HCT116 (cell line): ENCODE measurements around the gene SLC25A48. TPM values are rescaled to one million over a fixed set of nuclear protein-coding genes. Genes with fewer than 3 reads are reported as not detected.
"Not testable (repeated sequence)": the region's sequence is repeated elsewhere in the genome, so short reads cannot be mapped to it uniquely, and the experiment has no call there.

Experiments used
- ATAC-seq: fragments of 200-7000 bp; cut with Tn5 transposase; 2 replicates; pipeline ENCODE4 v1.9.1; 2020; ENCODE audit warnings: mild to moderate bottlenecking, moderate library complexity
- BruUV-seq: library from RNA; stranded (reverse); fragments of 400-500 nt; replicated peaks from 2 replicates; lab custom pipeline; 2021; lab: Mats Ljungman, UMichigan
- CTCF ChIA-PET: fragments of 300-600 bp; sonication (Branson Sonifier 250); formaldehyde crosslinking; loops from one replicate; lab custom pipeline; 2021; ENCODE audit warnings: antibody characterized with exemption; lab: Charles Lee
- POLR2A ChIA-PET: fragments of 300-600, 350-600 bp; sonication (Branson Sonifier 250); formaldehyde crosslinking; loops from one replicate; lab custom pipeline; 2021; ENCODE audit warnings: antibody characterized with exemption; lab: Charles Lee
- RAD21 ChIA-PET, 2 experiments: fragments of 300-600 bp; sonication (Branson Sonifier 250); formaldehyde crosslinking; loops; one replicate each; lab custom pipeline; 2023; ENCODE audit warnings: low total read pairs in 2 of 2; ENCODE audit not compliant: uncharacterized antibody in 2 of 2, unreplicated experiment in 2 of 2, low non-redundant PET in 1 of 2; lab: Charles Lee
- DNase-seq: peaks from one replicate; pipeline ENCODE4 v3.0.0-alpha.2; 2010; ENCODE audit warnings: low read depth, low spot score
- H2AFZ ChIP-seq: fragments of 200-600 bp; shearing (Covaris generic), sonication (generic); 2 replicates; pipeline ENCODE4 v1.6.1; 2017; ENCODE audit warnings: low read depth, mixed run types, mixed read lengths, antibody characterized with exemption, low read length; ENCODE audit not compliant: poor library complexity, severe bottlenecking
- H3K27ac ChIP-seq: 2 replicates; pipeline ENCODE4 v1.5.1; 2012; ENCODE audit warnings: low read depth, low read length
- H3K27me3 ChIP-seq: fragments of 200-600 bp; sonication (generic); 2 replicates; pipeline ENCODE4 v1.6.1; 2016; ENCODE audit warnings: mixed run types, low read length, mixed read lengths; ENCODE audit not compliant: insufficient read depth
- H3K36me3 ChIP-seq, 2 experiments: fragments of 200-500 bp in 1 of 2; fragments of 200-600 bp in 1 of 2; sonication (Bioruptor generic) in 1 of 2; sonication (generic) in 1 of 2; 2 replicates each; pipeline versions ENCODE4 v1.5.1 to v1.6.1; 2014 to 2016; ENCODE audit warnings: low read length in 2 of 2, inconsistent platforms in 1 of 2, mixed read lengths in 1 of 2, mixed run types in 1 of 2; ENCODE audit not compliant: insufficient read depth in 2 of 2, control insufficient read depth in 1 of 2
- H3K4me1 ChIP-seq, 2 experiments: fragments of 200-600 bp in 1 of 2; sonication (generic) in 1 of 2; 2 replicates each; pipeline versions ENCODE4 v1.5.1 to v1.6.1; 2012 to 2017; ENCODE audit warnings: low read length in 2 of 2, inconsistent platforms in 1 of 2, mild to moderate bottlenecking in 1 of 2, mixed read lengths in 1 of 2, mixed run types in 1 of 2, moderate library complexity in 1 of 2; ENCODE audit not compliant: insufficient read depth in 2 of 2, control insufficient read depth in 1 of 2
- H3K4me2 ChIP-seq: fragments of 200-600 bp; sonication (generic); 2 replicates; pipeline ENCODE4 v1.6.1; 2017; ENCODE audit warnings: mixed run types, low read length, mixed read lengths
- H3K4me3 ChIP-seq, 2 experiments: fragments of 200-600 bp in 1 of 2; sonication (generic) in 1 of 2; replicated peaks in 1 of 2; 2 replicates each; pipeline ENCODE4 v1.5.1; 2011 to 2016; ENCODE audit warnings: low read length in 2 of 2, control low read depth in 1 of 2, low read depth in 1 of 2, mild to moderate bottlenecking in 1 of 2, mixed read lengths in 1 of 2, mixed run types in 1 of 2
- H3K79me2 ChIP-seq: fragments of 200-600 bp; sonication (generic); 2 replicates; pipeline ENCODE4 v1.6.1; 2017; ENCODE audit warnings: mild to moderate bottlenecking, mixed run types, low read length, moderate library complexity, mixed read lengths; ENCODE audit not compliant: insufficient read depth
- H3K9ac ChIP-seq: fragments of 200-600 bp; sonication (generic); 2 replicates; pipeline ENCODE4 v1.6.1; 2016; ENCODE audit warnings: low read length, mixed read lengths
- H3K9me2 ChIP-seq: fragments of 200-600 bp; sonication (generic), shearing (Covaris generic); 2 replicates; pipeline ENCODE4 v1.6.1; 2017; ENCODE audit warnings: mixed run types, mild to moderate bottlenecking, moderate library complexity; ENCODE audit not compliant: insufficient read depth
- H3K9me3 ChIP-seq, 2 experiments: fragments of 200-500 bp in 1 of 2; fragments of 200-600 bp in 1 of 2; sonication (Bioruptor generic) in 1 of 2; sonication (generic) in 1 of 2; 2 replicates each; pipeline ENCODE4 v1.6.1; 2014 to 2017; ENCODE audit warnings: low read length in 2 of 2, mixed read lengths in 2 of 2, inconsistent platforms in 1 of 2, low read depth in 1 of 2, mild to moderate bottlenecking in 1 of 2, mixed run types in 1 of 2, moderate library complexity in 1 of 2; ENCODE audit not compliant: control insufficient read depth in 1 of 2, insufficient read depth in 1 of 2
- H4K20me1 ChIP-seq: fragments of 200-600 bp; sonication (generic), shearing (Covaris generic); 2 replicates; pipeline ENCODE4 v1.6.1; 2017; ENCODE audit warnings: mixed run types, mild to moderate bottlenecking, moderate library complexity; ENCODE audit not compliant: insufficient read depth
- CBX3 ChIP-seq: IDR thresholded peaks from 2 replicates; pipeline ENCODE4 v1.6.1; 2012; ENCODE audit warnings: low read depth
- intact Hi-C: fragments of 100-400 bp; cut with micrococcal nuclease; formaldehyde crosslinking; loops from 2 replicates; pipeline ENCODE4 v1.10.0; 2022
- total RNA-seq: library from RNA; stranded (reverse); gene quantifications from one replicate; pipeline ENCODE4 v1.2.1, GENCODE V29; 2021; ENCODE audit not compliant: unreplicated experiment
- TF ChIP-seq, protein P1 (sequence below): IDR thresholded peaks from 2 replicates; pipeline ENCODE4 v1.6.1; 2011; ENCODE audit warnings: mild to moderate bottlenecking, low read length, moderate library complexity; ENCODE audit not compliant: insufficient replicate concordance; ENCODE audit errors: extremely low read depth

Gene SLC25A48
- total RNA-seq, 1 experiment from 2014 or later, result 2.8 TPM

DNA sequence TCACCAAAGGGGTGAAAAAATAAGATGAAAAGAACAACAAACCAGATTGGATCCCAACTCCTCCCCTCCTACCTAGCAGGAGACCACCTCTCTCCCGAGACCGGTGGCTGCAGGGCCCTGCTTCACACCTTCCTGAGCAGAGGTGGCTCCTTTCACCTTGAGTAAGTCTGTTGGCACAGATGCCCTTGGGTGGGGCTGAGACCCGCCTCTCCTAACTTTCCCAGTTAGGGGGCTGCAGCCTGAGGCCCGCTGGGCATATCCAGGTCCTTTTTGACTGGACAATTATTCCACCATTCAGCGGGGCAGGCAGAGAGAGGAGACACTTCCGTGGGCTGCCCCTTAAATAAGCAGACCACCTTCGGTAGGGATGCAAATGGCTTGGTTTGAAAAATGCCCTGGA is 1.3 kb downstream of the SLC25A48 start:
- no peaks in the 10 kb centered on the region for H3K9me3 ChIP-seq

DNA sequence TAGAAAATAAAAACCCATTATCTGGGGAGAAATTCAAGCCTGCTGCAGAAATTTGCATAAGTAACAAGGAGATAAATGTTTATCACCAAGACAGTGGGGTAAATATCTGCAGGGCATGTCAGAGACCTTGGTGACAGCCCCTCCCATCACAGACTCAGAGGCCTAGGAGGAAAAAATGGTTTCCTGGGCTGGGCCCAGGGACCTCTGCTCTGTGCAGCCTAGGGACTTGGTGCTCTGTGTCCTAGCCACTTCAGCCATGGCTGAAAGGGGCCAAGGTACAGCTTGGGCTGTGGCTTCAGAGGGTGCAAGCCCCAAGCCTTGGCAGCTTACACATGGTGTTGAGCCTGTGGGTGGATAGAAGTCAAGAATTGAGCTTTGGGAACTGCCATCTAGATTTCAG is 3.9 kb downstream of the SLC25A48 start:
- H3K27ac ChIP-seq, H4K20me1 ChIP-seq, H3K9me3 ChIP-seq, H3K79me2 ChIP-seq, H3K27me3 ChIP-seq, DNase-seq, H3K4me2 ChIP-seq, CTCF ChIA-PET, intact Hi-C loops, ATAC-seq, POLR2A ChIA-PET, H3K9ac ChIP-seq, H3K9me2 ChIP-seq, RAD21 ChIA-PET, H2AFZ ChIP-seq, BruUV-seq, H3K36me3 ChIP-seq, H3K4me3 ChIP-seq: not testable (repeated sequence)
- peaks cover 0 to 17% of the 10 kb centered on the region in 2 experiments; a peak in 2 of 4 replicates for H3K4me1 ChIP-seq

More for the DNA sequence above, 1.3 kb downstream of the SLC25A48 start:
- Histone ChIP-seq H3K4me3 (no peak overlapping the region), H3K4me2 (no peak overlapping the region), H3K27me3 (no peaks in the 10 kb centered on the region), H2AFZ (no peak overlapping the region), H3K79me2 (no peaks in the 10 kb centered on the region), H4K20me1 (no peaks in the 10 kb centered on the region), H3K9me2 (no peaks in the 10 kb centered on the region), H3K4me1 (peaks cover 0 to 14% of the 10 kb centered on the region in 2 experiments; a peak in 1 of 4 replicates), H3K9ac (no peak overlapping the region), H3K27ac (no peak overlapping the region), H3K36me3 (no peaks in the 10 kb centered on the region)
- ATAC-seq (no peak), DNase-seq (no peak)
- no peak for TF ChIP-seq CBX3
- RAD21 ChIA-PET, result no interaction called here
- intact Hi-C loops, result no loop called here
- POLR2A ChIA-PET, result no interaction called here
- CTCF ChIA-PET, result interaction anchor here (1.2 to 1.6 kb wide), 2 partner anchors 269 to 379 kb away, joined by 5 to 6 read pairs; no protein-coding TSS in a partner anchor
- BruUV-seq, result no TSS peak

DNA sequence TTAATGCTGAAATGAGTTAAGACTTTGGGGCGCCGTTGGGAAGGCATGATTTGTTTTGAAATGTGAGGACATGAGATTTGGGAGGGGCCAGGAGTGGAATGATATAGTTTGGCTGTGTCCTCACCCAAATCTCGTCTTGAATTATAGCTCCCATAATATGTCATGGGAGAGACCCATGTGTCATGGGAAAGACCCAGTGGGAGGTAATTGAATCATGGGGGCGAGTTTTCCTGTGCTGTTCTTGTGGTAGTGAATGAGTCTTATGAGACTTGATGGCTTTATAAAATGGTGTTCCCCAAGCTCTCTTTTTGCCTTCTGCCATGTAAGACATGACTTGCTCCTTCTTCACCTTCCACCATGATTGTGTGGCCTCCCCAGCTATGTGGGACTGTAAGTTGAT is 5.1 kb downstream of the SLC25A48 start:
- no peaks in the 10 kb centered on the region for H3K79me2 ChIP-seq
- POLR2A ChIA-PET, result no interaction called here
- no peak overlapping the region for H3K4me3 ChIP-seq
- intact Hi-C loops, result no loop called here
- H3K27ac ChIP-seq, result no peak overlapping the region
- RAD21 ChIA-PET, result no interaction called here
- peaks cover 11 to 21% of the 10 kb centered on the region in 2 experiments; a peak in 3 of 4 replicates for H3K4me1 ChIP-seq
- no peak overlapping the region for H3K4me2 ChIP-seq
- H3K36me3 ChIP-seq, result no peaks in the 10 kb centered on the region
- no peak overlapping the region for H3K9ac ChIP-seq
- DNase-seq (no peak), ATAC-seq (no peak)
- TF ChIP-seq, protein P1, sequence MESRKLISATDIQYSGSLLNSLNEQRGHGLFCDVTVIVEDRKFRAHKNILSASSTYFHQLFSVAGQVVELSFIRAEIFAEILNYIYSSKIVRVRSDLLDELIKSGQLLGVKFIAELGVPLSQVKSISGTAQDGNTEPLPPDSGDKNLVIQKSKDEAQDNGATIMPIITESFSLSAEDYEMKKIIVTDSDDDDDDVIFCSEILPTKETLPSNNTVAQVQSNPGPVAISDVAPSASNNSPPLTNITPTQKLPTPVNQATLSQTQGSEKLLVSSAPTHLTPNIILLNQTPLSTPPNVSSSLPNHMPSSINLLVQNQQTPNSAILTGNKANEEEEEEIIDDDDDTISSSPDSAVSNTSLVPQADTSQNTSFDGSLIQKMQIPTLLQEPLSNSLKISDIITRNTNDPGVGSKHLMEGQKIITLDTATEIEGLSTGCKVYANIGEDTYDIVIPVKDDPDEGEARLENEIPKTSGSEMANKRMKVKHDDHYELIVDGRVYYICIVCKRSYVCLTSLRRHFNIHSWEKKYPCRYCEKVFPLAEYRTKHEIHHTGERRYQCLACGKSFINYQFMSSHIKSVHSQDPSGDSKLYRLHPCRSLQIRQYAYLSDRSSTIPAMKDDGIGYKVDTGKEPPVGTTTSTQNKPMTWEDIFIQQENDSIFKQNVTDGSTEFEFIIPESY, result no peak
- H2AFZ ChIP-seq, result no peak overlapping the region
- no peaks in the 10 kb centered on the region for H3K27me3 ChIP-seq
- BruUV-seq, result no TSS peak
- CTCF ChIA-PET, result no interaction called here
- H3K9me3 ChIP-seq, result no peaks in the 10 kb centered on the region
- H4K20me1 ChIP-seq, result no peaks in the 10 kb centered on the region
- no peaks in the 10 kb centered on the region for H3K9me2 ChIP-seq
